Measurements from ENCODE around the gene CEP95.

Gene CEP95

DNA sequence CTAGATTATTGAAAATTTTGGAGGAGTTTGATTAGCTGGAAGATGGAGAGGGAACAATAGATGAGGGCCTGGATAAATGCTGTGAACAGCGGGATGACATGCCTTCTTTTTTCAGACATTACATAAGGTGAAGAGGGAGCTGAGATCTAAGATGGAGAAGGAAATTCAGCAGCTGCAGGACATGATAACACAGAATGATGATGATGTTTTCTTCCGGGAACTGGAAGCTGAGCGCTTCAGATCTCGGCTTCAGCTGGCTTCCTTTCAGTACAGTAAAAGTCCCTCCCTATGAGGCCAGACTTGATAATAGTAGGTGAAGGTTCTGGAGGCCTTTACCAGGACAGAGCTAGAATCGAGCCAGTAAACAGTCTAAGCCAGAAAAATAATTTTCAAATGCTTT is 30.7 kb downstream of the CEP95 start:
- no peak overlapping the region for H2BK120ac ChIP-seq (ENCODE audit: low read depth, low read length)
- no peak overlapping the region for H2AK5ac ChIP-seq (ENCODE audit: low read length, severe bottlenecking)
- no peak overlapping the region for H3K14ac ChIP-seq (ENCODE audit: low read length in 2 of 2)
- no peak overlapping the region for H3K23ac ChIP-seq (ENCODE audit: low read length in 2 of 2)
- H3K9me3 ChIP-seq (ENCODE audit: control insufficient read depth, low read length): no peaks in the 10 kb centered on the region
- no peak overlapping the region for H3K9ac ChIP-seq (ENCODE audit: low read length)
- H2AFZ ChIP-seq (ENCODE audit: low read depth, low read length): no peak overlapping the region
- WGBS: 97% methylated on average over 4 of the region's 5 CpGs
- DNase-seq: no peak
- H2BK12ac ChIP-seq (ENCODE audit: low read length in 2 of 2): no peak overlapping the region
- no peak overlapping the region for H3K18ac ChIP-seq (ENCODE audit: low read depth in 1 of 2, low read length in 2 of 2)
- H3K36me3 ChIP-seq (ENCODE audit: control insufficient read depth in 1 of 2, insufficient read depth in 2 of 2, low read depth in 1 of 2, low read length in 2 of 2): peaks cover 41 to 96% of the 10 kb centered on the region in 2 experiments
- no peak overlapping the region for H3K27ac ChIP-seq (ENCODE audit: low read length, poor library complexity, severe bottlenecking)
- no peak overlapping the region for H2BK15ac ChIP-seq (ENCODE audit: low read depth, poor library complexity, severe bottlenecking)
- peaks cover 12% of the 10 kb centered on the region for H3K4me1 ChIP-seq (ENCODE audit: control insufficient read depth, insufficient read depth, low read depth, low read length)
- no peak overlapping the region for H4K8ac ChIP-seq (ENCODE audit: low read length)
- no peak overlapping the region for H2BK5ac ChIP-seq (ENCODE audit: low read depth, low read length, poor library complexity, severe bottlenecking)
- H4K91ac ChIP-seq (ENCODE audit: low read length): no peak overlapping the region
- H3K4ac ChIP-seq (ENCODE audit: low read depth in 1 of 2, low read length in 2 of 2): no peak overlapping the region
- no peaks in the 10 kb centered on the region for H3K27me3 ChIP-seq (ENCODE audit: control insufficient read depth in 1 of 2, insufficient read depth in 1 of 2, low read length in 2 of 2)
- no peak overlapping the region for H3K4me3 ChIP-seq (ENCODE audit: insufficient read depth in 1 of 2, low read depth in 1 of 2, low read length in 2 of 2)
- H3K79me1 ChIP-seq (replicated peaks; ENCODE audit: low read length, poor library complexity, severe bottlenecking): peaks cover 10% of the 10 kb centered on the region
- H3K4me2 ChIP-seq (ENCODE audit: low read length, poor library complexity, severe bottlenecking): no peak overlapping the region

DNA sequence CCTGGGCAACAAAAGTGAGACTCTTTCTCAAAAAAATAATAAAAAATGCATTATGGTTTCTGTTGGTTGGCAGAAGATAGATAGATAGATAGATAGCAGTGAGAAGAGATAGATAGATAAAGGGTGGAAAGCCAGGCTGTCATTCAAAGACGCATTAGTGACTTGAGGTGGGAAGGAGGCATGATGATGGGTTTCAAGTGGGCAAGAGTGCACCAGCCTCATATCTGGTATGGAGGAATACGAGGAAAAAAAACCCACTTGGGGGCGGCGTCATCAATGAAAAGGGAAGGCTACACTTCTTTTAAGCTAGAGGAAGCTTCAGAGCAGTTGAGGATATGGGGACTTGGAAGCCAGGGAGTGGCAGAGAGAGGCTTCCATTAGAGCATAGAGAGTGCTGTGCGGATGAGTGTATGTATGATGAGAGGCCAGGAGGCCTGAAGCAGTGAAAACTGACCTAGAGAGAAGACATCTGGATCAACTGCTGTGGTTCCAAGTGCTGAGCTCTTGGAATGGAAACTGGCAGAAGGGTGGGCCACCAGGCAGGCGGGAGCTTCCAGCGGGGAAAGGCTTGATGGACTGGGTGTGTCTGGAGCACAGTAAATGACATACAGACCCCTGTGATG is 31.8 kb downstream of the CEP95 start:
- H2AFZ ChIP-seq (ENCODE audit: low read depth, low read length): no peak overlapping the region
- no peak overlapping the region for H2BK12ac ChIP-seq (ENCODE audit: low read length in 2 of 2)
- H3K23ac ChIP-seq (ENCODE audit: low read length in 2 of 2): no peak overlapping the region
- H3K4ac ChIP-seq (ENCODE audit: low read depth in 1 of 2, low read length in 2 of 2): no peak overlapping the region
- no peaks in the 10 kb centered on the region for H3K27me3 ChIP-seq (ENCODE audit: control insufficient read depth in 1 of 2, insufficient read depth in 1 of 2, low read length in 2 of 2)
- H3K14ac ChIP-seq (ENCODE audit: low read length in 2 of 2): no peak overlapping the region
- H2AK5ac ChIP-seq (ENCODE audit: low read length, severe bottlenecking): no peak overlapping the region
- 93% methylated on average over 7 of the region's 7 CpGs for WGBS
- no peak overlapping the region for H4K8ac ChIP-seq (ENCODE audit: low read length)
- H3K4me2 ChIP-seq (ENCODE audit: low read length, poor library complexity, severe bottlenecking): no peak overlapping the region
- no peak overlapping the region for H3K4me3 ChIP-seq (ENCODE audit: insufficient read depth in 1 of 2, low read depth in 1 of 2, low read length in 2 of 2)
- H2BK120ac ChIP-seq (ENCODE audit: low read depth, low read length): no peak overlapping the region
- H2BK15ac ChIP-seq (ENCODE audit: low read depth, poor library complexity, severe bottlenecking): no peak overlapping the region
- H3K9me3 ChIP-seq (ENCODE audit: control insufficient read depth, low read length): no peaks in the 10 kb centered on the region
- H3K79me1 ChIP-seq (replicated peaks; ENCODE audit: low read length, poor library complexity, severe bottlenecking): peaks cover 8% of the 10 kb centered on the region
- H3K27ac ChIP-seq (ENCODE audit: low read length, poor library complexity, severe bottlenecking): peak overlapping the region; percentile 28
- H3K9ac ChIP-seq (ENCODE audit: low read length): peak overlapping the region; percentile 6
- peaks cover 10% of the 10 kb centered on the region for H3K4me1 ChIP-seq (ENCODE audit: control insufficient read depth, insufficient read depth, low read depth, low read length)
- no peak overlapping the region for H4K91ac ChIP-seq (ENCODE audit: low read length)
- no peak for DNase-seq
- no peak overlapping the region for H2BK5ac ChIP-seq (ENCODE audit: low read depth, low read length, poor library complexity, severe bottlenecking)
- peaks cover 36 to 95% of the 10 kb centered on the region in 2 experiments for H3K36me3 ChIP-seq (ENCODE audit: control insufficient read depth in 1 of 2, insufficient read depth in 2 of 2, low read depth in 1 of 2, low read length in 2 of 2)
- H3K18ac ChIP-seq (ENCODE audit: low read depth in 1 of 2, low read length in 2 of 2): peak overlapping the region in 1 of 2 experiments; percentile 29

DNA sequence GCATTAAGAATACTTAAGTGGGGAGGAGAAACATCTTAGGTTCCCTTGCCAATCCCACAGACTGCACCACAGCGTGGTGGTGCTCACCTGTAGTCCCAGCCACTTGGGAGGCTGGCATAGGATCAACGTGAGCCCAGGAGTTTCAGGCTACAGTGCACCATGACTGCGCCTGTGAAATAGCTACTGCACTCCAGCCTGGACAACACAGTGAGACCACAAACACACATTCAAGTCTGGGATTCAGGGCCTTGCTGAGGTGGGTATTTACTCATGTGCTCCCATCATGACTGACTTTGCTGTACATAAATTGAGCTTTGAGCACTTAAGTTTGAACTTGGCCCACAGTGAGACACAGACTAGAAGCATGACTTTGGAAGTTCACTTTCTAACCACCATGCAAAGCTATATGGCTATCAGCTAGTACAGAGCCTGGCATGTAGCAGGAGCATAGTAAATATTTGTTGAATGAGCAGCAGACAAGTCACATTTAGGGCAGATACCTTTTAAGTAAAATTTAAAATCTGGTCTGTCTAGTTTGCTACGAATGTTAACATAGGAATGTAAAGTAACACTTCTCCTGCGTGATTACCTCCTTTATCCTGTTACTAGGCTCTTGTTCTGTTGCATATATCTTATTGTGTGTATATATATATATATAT is 33.5 kb downstream of the CEP95 start:
- no peaks in the 10 kb centered on the region for H3K9me3 ChIP-seq (ENCODE audit: control insufficient read depth, low read length)
- no peak overlapping the region for H2BK120ac ChIP-seq (ENCODE audit: low read depth, low read length)

DNA sequence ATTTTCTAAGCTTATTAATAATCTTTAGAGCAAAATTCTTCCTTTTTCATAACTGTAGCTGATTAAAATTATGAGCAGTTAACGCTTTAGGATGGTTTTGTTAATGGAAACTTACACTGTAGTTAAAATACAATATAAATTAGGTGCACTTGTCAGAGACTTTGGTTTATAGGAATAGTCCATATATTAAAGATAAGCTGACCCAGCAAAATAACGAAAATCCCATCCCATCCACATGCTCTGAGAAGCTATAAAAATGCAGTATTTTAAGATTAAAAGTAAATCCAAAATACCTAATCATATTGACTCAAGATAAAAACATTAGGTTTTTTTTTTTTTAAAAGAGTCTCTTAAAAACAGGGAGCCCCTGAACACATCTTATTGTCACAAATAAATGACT is 38.0 kb downstream of the CEP95 start:
- Histone ChIP-seq H2BK15ac (ENCODE audit: low read depth, poor library complexity, severe bottlenecking) (no peak overlapping the region), H2AK5ac (ENCODE audit: low read length, severe bottlenecking) (no peak overlapping the region), H2BK12ac (ENCODE audit: low read length in 2 of 2) (no peak overlapping the region), H3K27me3 (ENCODE audit: control insufficient read depth in 1 of 2, insufficient read depth in 1 of 2, low read length in 2 of 2) (no peaks in the 10 kb centered on the region), H3K27ac (ENCODE audit: low read length, poor library complexity, severe bottlenecking) (no peak overlapping the region), H4K8ac (ENCODE audit: low read length) (no peak overlapping the region), H3K4me1 (ENCODE audit: control insufficient read depth, insufficient read depth, low read depth, low read length) (peaks cover 2% of the 10 kb centered on the region), H3K4me3 (ENCODE audit: insufficient read depth in 1 of 2, low read depth in 1 of 2, low read length in 2 of 2) (no peak overlapping the region), H3K79me1 (replicated peaks; ENCODE audit: low read length, poor library complexity, severe bottlenecking) (peaks cover 9% of the 10 kb centered on the region), H2BK120ac (ENCODE audit: low read depth, low read length) (no peak overlapping the region), H2BK5ac (ENCODE audit: low read depth, low read length, poor library complexity, severe bottlenecking) (no peak overlapping the region), H3K9me3 (ENCODE audit: control insufficient read depth, low read length) (no peaks in the 10 kb centered on the region), H3K18ac (ENCODE audit: low read depth in 1 of 2, low read length in 2 of 2) (no peak overlapping the region), H4K91ac (ENCODE audit: low read length) (no peak overlapping the region), H3K4me2 (ENCODE audit: low read length, poor library complexity, severe bottlenecking) (no peak overlapping the region), H3K4ac (ENCODE audit: low read depth in 1 of 2, low read length in 2 of 2) (no peak overlapping the region), H3K9ac (ENCODE audit: low read length) (no peak overlapping the region), H3K14ac (ENCODE audit: low read length in 2 of 2) (no peak overlapping the region), H3K23ac (ENCODE audit: low read length in 2 of 2) (no peak overlapping the region), H2AFZ (ENCODE audit: low read depth, low read length) (no peak overlapping the region), H3K36me3 (ENCODE audit: control insufficient read depth in 1 of 2, insufficient read depth in 2 of 2, low read depth in 1 of 2, low read length in 2 of 2) (peaks cover 34 to 95% of the 10 kb centered on the region in 2 experiments)
- no peak for DNase-seq
- WGBS: no CpG with 5 or more reads among the region's 2 CpGs

More for the DNA sequence above, 33.5 kb downstream of the CEP95 start:
- 94% methylated on average over 3 of the region's 5 CpGs for WGBS
- Histone ChIP-seq H3K36me3 (ENCODE audit: control insufficient read depth in 1 of 2, insufficient read depth in 2 of 2, low read depth in 1 of 2, low read length in 2 of 2) (peaks cover 32 to 95% of the 10 kb centered on the region in 2 experiments), H4K8ac (ENCODE audit: low read length) (no peak overlapping the region), H3K18ac (ENCODE audit: low read depth in 1 of 2, low read length in 2 of 2) (no peak overlapping the region), H3K27ac (ENCODE audit: low read length, poor library complexity, severe bottlenecking) (peak overlapping the region; percentile 28), H3K23ac (ENCODE audit: low read length in 2 of 2) (peak overlapping the region in 1 of 2 experiments; percentile 85), H2AK5ac (ENCODE audit: low read length, severe bottlenecking) (no peak overlapping the region), H3K4ac (ENCODE audit: low read depth in 1 of 2, low read length in 2 of 2) (no peak overlapping the region), H3K4me2 (ENCODE audit: low read length, poor library complexity, severe bottlenecking) (no peak overlapping the region), H3K79me1 (replicated peaks; ENCODE audit: low read length, poor library complexity, severe bottlenecking) (peaks cover 8% of the 10 kb centered on the region), H3K14ac (ENCODE audit: low read length in 2 of 2) (no peak overlapping the region), H2BK12ac (ENCODE audit: low read length in 2 of 2) (peak overlapping the region in 1 of 2 experiments; percentile 15), H3K27me3 (ENCODE audit: control insufficient read depth in 1 of 2, insufficient read depth in 1 of 2, low read length in 2 of 2) (no peaks in the 10 kb centered on the region), H3K4me1 (ENCODE audit: control insufficient read depth, insufficient read depth, low read depth, low read length) (peaks cover 6% of the 10 kb centered on the region), H2BK15ac (ENCODE audit: low read depth, poor library complexity, severe bottlenecking) (no peak overlapping the region), H4K91ac (ENCODE audit: low read length) (no peak overlapping the region), H3K4me3 (ENCODE audit: insufficient read depth in 1 of 2, low read depth in 1 of 2, low read length in 2 of 2) (no peak overlapping the region), H3K9ac (ENCODE audit: low read length) (no peak overlapping the region), H2AFZ (ENCODE audit: low read depth, low read length) (no peak overlapping the region), H2BK5ac (ENCODE audit: low read depth, low read length, poor library complexity, severe bottlenecking) (no peak overlapping the region)
- no peak for DNase-seq

Measured in mesenchymal stem cell (in vitro differentiated cells and primary cell).